HFF-Myc (cell line): ENCODE results near the gene PDE9A.

ENCODE experiments used
- DNase-seq: peaks from one replicate; pipeline ENCODE4 v3.0.0-alpha.2; 2011; ENCODE audit warnings: low read depth; ENCODE audit errors: extremely low read depth
- H3K4me3 ChIP-seq: replicated peaks from 2 replicates; pipeline ENCODE4 v1.5.1; 2011; ENCODE audit warnings: low read depth, mild to moderate bottlenecking, control low read depth, low read length
- CTCF ChIP-seq: IDR thresholded peaks from 2 replicates; pipeline ENCODE4 v1.5.1; 2012; ENCODE audit warnings: mild to moderate bottlenecking, low read depth, low read length, control low read depth; ENCODE audit errors: missing control alignments

The PDE9A gene

DNA sequence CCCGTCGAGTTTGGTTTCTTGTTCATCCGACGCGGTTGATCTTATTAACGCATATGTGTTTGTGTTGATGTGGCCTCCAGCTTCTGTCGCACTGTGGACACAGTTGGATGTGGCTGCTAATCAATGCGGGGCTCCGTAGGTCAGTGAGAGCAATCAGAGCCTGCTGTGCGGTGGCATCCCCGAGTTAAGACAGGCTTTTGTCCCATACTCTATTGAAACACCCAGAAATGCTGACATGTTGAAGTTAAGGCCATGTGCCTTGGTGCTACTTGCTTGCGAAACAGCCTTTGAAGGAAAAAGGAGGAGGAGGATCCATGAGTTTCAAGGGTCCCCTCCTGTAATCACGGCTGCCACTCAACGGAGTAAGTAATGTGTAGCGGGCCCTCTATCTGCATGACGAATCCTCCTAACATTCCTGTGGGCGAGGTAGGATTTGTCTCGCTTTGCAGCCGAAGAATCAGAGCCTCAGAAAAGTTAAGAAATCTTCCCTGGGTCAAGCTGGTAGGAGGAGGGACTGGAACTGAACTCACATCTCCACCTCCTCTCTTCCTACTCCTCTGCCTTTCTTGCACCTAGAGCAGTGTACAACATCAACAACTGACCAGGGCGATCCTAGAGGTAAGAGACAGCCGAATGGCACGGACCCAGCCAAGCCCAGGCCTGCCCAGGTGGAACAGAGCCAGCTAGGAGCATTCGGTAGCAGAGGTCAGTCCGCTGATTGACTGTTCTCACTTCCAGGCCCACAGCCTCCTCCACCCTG lies 19.5 kb downstream of the PDE9A start:
- no peak overlapping the region for H3K4me3 ChIP-seq

DNA sequence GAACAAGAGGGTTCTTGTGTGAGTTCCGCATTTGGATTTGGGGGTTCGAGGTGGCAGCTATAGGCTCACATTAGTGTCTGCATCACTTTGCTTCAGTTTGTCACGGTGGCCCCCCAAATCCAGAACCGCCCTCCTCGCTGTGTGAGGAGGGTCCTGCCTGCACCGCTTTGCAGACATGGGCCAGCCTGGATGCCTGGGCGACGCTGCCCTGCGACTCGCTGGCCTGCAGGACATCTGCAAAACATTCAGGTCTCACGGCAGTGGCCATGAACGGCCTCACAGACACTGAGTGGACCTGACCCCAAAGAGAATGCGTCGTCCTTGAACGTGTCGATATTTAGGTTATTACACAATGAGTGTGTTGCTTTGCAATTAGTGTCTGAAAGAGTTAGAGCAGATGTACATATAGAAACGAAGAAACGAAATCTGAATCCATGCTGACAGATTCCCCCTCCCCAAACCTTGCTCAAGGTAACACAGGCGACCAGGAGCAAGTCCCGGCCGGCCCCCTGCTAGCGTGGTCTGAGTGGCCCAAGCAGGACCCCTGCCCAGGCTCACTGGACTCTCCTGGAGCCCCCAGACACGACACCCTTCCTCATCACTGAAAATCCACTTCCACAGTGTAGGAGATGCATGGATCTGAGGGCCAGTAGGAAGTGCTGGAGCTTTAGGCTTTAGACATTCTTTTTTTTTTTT lies 20.4 kb downstream of the PDE9A start:
- no peak overlapping the region for H3K4me3 ChIP-seq
- TF ChIP-seq CTCF, result no peak
- no peak for DNase-seq

More for the DNA sequence above, 19.5 kb downstream of the PDE9A start:
- no peak for TF ChIP-seq CTCF
- DNase-seq, result no peak

DNA sequence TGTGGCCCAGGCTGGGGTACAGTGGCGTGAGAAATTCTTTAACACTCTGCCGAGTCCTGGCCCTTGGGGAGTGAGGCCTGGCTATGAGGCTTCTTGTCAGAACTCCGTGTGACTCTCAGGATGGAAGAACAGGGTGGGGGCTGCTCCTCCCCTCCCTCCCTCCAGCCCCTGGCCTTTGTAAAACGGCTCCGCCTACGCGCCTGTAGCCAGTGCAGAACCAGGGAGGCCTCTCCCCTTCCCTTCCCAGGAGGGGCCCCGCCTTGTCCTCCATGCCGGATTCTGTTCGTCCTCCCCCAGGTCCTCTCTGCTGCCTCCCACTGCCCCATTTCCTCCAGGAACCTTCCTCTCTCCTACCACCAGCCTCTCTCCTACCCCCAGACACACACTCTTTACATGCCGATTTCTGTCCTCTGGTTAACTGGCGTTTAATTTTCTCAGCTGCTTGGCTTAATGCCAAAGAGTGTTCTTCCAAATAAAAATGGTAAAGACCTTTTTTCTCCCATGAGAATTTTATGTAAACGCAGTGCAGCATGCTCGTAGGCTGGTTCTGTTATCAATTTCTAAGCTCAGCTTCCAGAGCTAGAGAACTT lies 21.0 kb downstream of the PDE9A start:
- no peak for TF ChIP-seq CTCF
- no peak for DNase-seq

GRCh38 chr21:42675403-42675802 lies 22.0 kb downstream of the PDE9A start:
- no peak overlapping the region for H3K4me3 ChIP-seq
- no peak for DNase-seq
- no peak for TF ChIP-seq CTCF

More for the DNA sequence above, 21.0 kb downstream of the PDE9A start:
- H3K4me3 ChIP-seq, result no peak overlapping the region

- no peak for TF ChIP-seq CTCF
- H3K4me3 ChIP-seq, result no peak overlapping the region
- no peak for DNase-seq
Measured at GRCh38 chr21:42676808-42677207, 23.4 kb downstream of the PDE9A start.

DNA sequence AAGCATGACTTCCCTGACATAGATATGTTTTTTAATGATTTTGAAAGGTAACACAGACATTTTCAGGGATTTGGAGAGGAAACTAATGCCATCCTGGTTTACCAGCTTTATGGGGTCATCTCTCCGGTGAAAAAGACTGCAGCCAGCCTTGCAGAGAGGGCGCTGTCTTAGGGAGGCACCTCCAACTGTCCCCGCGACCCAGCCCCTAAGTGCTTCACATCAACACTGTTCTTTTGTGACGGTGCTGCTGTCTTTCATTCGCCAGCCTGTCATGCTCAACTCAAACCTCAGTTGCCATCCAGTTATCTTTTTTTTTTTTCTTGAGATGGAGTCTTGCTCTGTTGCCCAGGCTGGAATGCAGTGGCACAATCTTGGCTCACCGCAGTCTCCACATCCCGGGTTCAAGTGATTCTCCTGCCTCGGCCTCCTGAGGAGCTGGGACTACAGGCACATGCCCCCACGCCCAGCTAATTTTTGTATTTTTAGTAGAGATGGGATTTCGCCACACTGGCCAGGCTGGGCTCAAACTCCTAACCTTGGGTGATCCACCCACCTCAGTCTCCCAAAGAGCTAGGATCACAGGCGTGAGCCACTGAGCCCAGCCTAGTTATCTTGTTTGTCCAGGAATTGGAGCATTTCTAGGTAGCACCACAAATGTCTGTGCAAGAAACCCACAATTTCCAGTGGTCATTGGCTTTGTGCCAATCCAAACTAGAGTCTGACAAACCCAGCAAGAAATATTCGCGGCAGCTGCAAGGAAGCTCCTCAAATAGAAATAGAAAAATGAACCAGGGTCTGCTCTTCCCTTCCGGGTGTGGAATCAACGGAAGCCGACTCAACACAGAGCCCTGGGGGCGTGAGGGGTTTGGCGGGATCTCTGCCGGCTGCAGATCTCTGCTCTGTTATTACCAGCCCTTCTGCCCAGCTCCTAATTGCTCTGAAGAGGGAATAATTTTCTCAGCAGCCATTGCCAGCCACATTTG lies 24.2 kb downstream of the PDE9A start:
- TF ChIP-seq CTCF, result no peak
- no peak overlapping the region for H3K4me3 ChIP-seq
- peak; percentile 4 for DNase-seq
